GM13977 (cell line): ENCODE data around the gene REV1.

Source experiments
- DNase-seq: peaks from one replicate; pipeline ENCODE4 v3.0.0; 2012; ENCODE audit warnings: low spot score
- CTCF ChIP-seq: IDR thresholded peaks from 2 replicates; pipeline ENCODE4 v1.5.1; 2012; ENCODE audit warnings: mild to moderate bottlenecking, control low read depth; ENCODE audit not compliant: insufficient read depth; ENCODE audit errors: extremely low read depth, missing control alignments
- in situ Hi-C: fragments of 300-500 bp; cut with MboI; formaldehyde crosslinking; loops from one replicate; pipeline ENCODE4 v1.12.0; 2022; ENCODE audit warnings: low sequenced_read_pairs, low pct_unique_long_range_greater_than_20kb, mixed read lengths, inconsistent platforms; ENCODE audit not compliant: unreplicated experiment

The REV1 gene

GRCh38 chr2:99424371-99424770 lies 65.4 kb downstream of the REV1 start:
- in situ Hi-C loops: no loop called here
- no peak for TF ChIP-seq CTCF
- no peak for DNase-seq

- DNase-seq: peak; percentile 8
- in situ Hi-C loops: no loop called here
- TF ChIP-seq CTCF: no peak
These were observed 67.2 kb downstream of the REV1 start for GRCh38 chr2:99422599-99422998.

- no peak for TF ChIP-seq CTCF
- DNase-seq: no peak
- in situ Hi-C loops: no loop called here
These were observed 68.3 kb downstream of the REV1 start for GRCh38 chr2:99421469-99421868.

- in situ Hi-C loops: no loop called here
- no peak for DNase-seq
- no peak for TF ChIP-seq CTCF
These were observed 69.0 kb downstream of the REV1 start for GRCh38 chr2:99420751-99421299.

GRCh38 chr2:99420031-99420430 lies 69.8 kb downstream of the REV1 start:
- in situ Hi-C loops: no loop called here
- DNase-seq: no peak
- TF ChIP-seq CTCF: no peak

- in situ Hi-C loops: no loop called here
- no peak for DNase-seq
- TF ChIP-seq CTCF: no peak
These were observed 72.4 kb downstream of the REV1 start for GRCh38 chr2:99417396-99417795.

- in situ Hi-C loops: no loop called here
- no peak for TF ChIP-seq CTCF
- no peak for DNase-seq
These were observed 75.3 kb downstream of the REV1 start for GRCh38 chr2:99414566-99414965.
